HG02870 (cell line): ENCODE measurements around the gene PRR15.
A peak's percentile ranks its signal among the peaks of the same experiment; 100 is the strongest.

Source experiments
- ATAC-seq: cut with Tn5 transposase; IDR thresholded peaks from one replicate; pipeline ENCODE4 v1.9.1; 2021; ENCODE audit warnings: mild to moderate bottlenecking, moderate library complexity; ENCODE audit not compliant: unreplicated experiment

The PRR15 gene

GRCh38 chr7:29567174-29567573 is 3.5 kb downstream of the PRR15 start:
- ATAC-seq: no peak

GRCh38 chr7:29569648-29570047 is 6.0 kb downstream of the PRR15 start:
- ATAC-seq: no peak

- ATAC-seq: no peak
Observed at GRCh38 chr7:29572558-29572957, 8.9 kb downstream of the PRR15 start.

- no peak for ATAC-seq
Observed at GRCh38 chr7:29573567-29573966, 9.9 kb downstream of the PRR15 start.

GRCh38 chr7:29574659-29575058 is 11.0 kb downstream of the PRR15 start:
- no peak for ATAC-seq

GRCh38 chr7:29587195-29587808 is 23.7 kb downstream of the PRR15 start:
- ATAC-seq: no peak

GRCh38 chr7:29588212-29588611 is 24.6 kb downstream of the PRR15 start:
- ATAC-seq: no peak

GRCh38 chr7:29588900-29589696 is 25.5 kb downstream of the PRR15 start:
- ATAC-seq: peak; percentile 91

- no peak for ATAC-seq
Observed at GRCh38 chr7:29592866-29593265, 29.2 kb downstream of the PRR15 start.

- ATAC-seq: no peak
Observed at GRCh38 chr7:29593459-29593858, 29.8 kb downstream of the PRR15 start.

GRCh38 chr7:29596593-29597178 is 33.1 kb downstream of the PRR15 start:
- no peak for ATAC-seq

- no peak for ATAC-seq
Observed at GRCh38 chr7:29597266-29597665, 33.6 kb downstream of the PRR15 start.

- ATAC-seq: no peak
Observed at GRCh38 chr7:29598137-29598536, 34.5 kb downstream of the PRR15 start.

GRCh38 chr7:29598613-29599012 is 35.0 kb downstream of the PRR15 start:
- no peak for ATAC-seq

GRCh38 chr7:29599026-29599425 is 35.4 kb downstream of the PRR15 start:
- no peak for ATAC-seq

GRCh38 chr7:29600661-29601060 is 37.0 kb downstream of the PRR15 start:
- no peak for ATAC-seq

GRCh38 chr7:29604052-29604451 is 40.4 kb downstream of the PRR15 start:
- ATAC-seq: no peak

GRCh38 chr7:29604702-29605101 is 41.1 kb downstream of the PRR15 start:
- no peak for ATAC-seq

- ATAC-seq: no peak
Observed at GRCh38 chr7:29605671-29606070, 42.0 kb downstream of the PRR15 start.

- ATAC-seq: no peak
Observed at GRCh38 chr7:29606287-29606721, 42.7 kb downstream of the PRR15 start.

GRCh38 chr7:29606830-29607229 is 43.2 kb downstream of the PRR15 start:
- ATAC-seq: no peak

- ATAC-seq: no peak
Observed at GRCh38 chr7:29607259-29607658, 43.6 kb downstream of the PRR15 start.
